K562 (cell line): Measurements from ENCODE around the gene METAP1D. TPM values are rescaled to one million over a fixed set of nuclear protein-coding genes. Genes with fewer than 3 reads are reported as not detected.
A peak's percentile ranks its signal among the peaks of the same experiment; 100 is the strongest.

Experiments used
- DEAF1 ChIP-seq: fragments of 450-650 bp; formaldehyde crosslinking; IDR thresholded peaks from 2 replicates; pipeline ENCODE4 v1.4.0; 2020; ENCODE audit warnings: mild to moderate bottlenecking, moderate library complexity
- ELF1 ChIP-seq: fragments of 200-800 bp; sonication (Bioruptor generic); IDR thresholded peaks from 2 replicates; pipeline ENCODE4 v1.6.1; 2016; ENCODE audit warnings: missing genetic modification characterization, missing compliant biosample characterization
- ESRRA ChIP-seq: fragments of 450-650 bp; IDR thresholded peaks from 2 replicates; pipeline ENCODE4 v1.6.1; 2014; ENCODE audit warnings: low read depth, mild to moderate bottlenecking, moderate library complexity, borderline replicate concordance
- GABPA ChIP-seq: fragments of 200-800 bp; sonication (Bioruptor generic); conservative IDR thresholded peaks from 2 replicates; pipeline ENCODE4 v1.6.1; 2016; ENCODE audit warnings: low read depth, missing genetic modification characterization, missing compliant biosample characterization
- ILF3 ChIP-seq: fragments of 450-650 bp; IDR thresholded peaks from 2 replicates; pipeline ENCODE4 v1.6.1; 2018; ENCODE audit warnings: antibody characterized with exemption, mild to moderate bottlenecking, moderate library complexity, borderline replicate concordance
- KLF10 ChIP-seq: fragments of 250-450 bp; sonication (Bioruptor Pico); IDR thresholded peaks from 2 replicates; pipeline ENCODE4 v1.6.1; 2021; ENCODE audit warnings: matching md5 sums
- MBD2 ChIP-seq: sonication (generic); IDR thresholded peaks from 2 replicates; pipeline ENCODE4 v1.6.1; 2016; ENCODE audit warnings: low read depth, borderline replicate concordance
- PTRF ChIP-seq: fragments of 450-650 bp; IDR thresholded peaks from 2 replicates; pipeline ENCODE4 v1.6.1; 2016; ENCODE audit warnings: mild to moderate bottlenecking, missing genetic modification characterization, missing compliant biosample characterization
- RBM25 ChIP-seq: fragments of 200-400 bp; formaldehyde crosslinking; IDR thresholded peaks from 2 replicates; pipeline ENCODE4 v1.6.1; 2018; ENCODE audit warnings: low read length, low read depth, moderate library complexity; ENCODE audit not compliant: severe bottlenecking
- TAF1 ChIP-seq: IDR thresholded peaks from 2 replicates; pipeline ENCODE4 v1.6.1; 2011; ENCODE audit warnings: mild to moderate bottlenecking, low read length, moderate library complexity; ENCODE audit not compliant: insufficient read depth, control insufficient read depth, severe bottlenecking; ENCODE audit errors: extremely low read depth
- TCF7L2 ChIP-seq: fragments of 150-350 bp; IDR thresholded peaks from 2 replicates; pipeline ENCODE4 v1.6.1; 2016; ENCODE audit warnings: low read depth, mild to moderate bottlenecking, low read length, moderate library complexity
- THAP7 ChIP-seq: fragments of 250-450 bp; sonication (Bioruptor Pico); IDR thresholded peaks from 2 replicates; pipeline ENCODE4 v1.5.0; 2021
- TSC22D4 ChIP-seq: fragments of 450-650 bp; IDR thresholded peaks from 2 replicates; pipeline ENCODE4 v1.6.1; 2016; ENCODE audit warnings: missing genetic modification characterization, missing biosample characterization, control low read depth
- TSHZ1 ChIP-seq: fragments of 250-450 bp; sonication (Bioruptor Pico); IDR thresholded peaks from 2 replicates; pipeline ENCODE4 v1.4.0; 2020; ENCODE audit warnings: mild to moderate bottlenecking, moderate library complexity
- ZNF384 ChIP-seq: IDR thresholded peaks from 2 replicates; pipeline ENCODE4 v1.6.1; 2012; ENCODE audit warnings: low read depth, low read length, improper control_type of control experiment
- ZNF395 ChIP-seq: fragments of 200-800 bp; sonication (Bioruptor generic); IDR thresholded peaks from 2 replicates; pipeline ENCODE4 v1.6.1; 2017; ENCODE audit warnings: missing genetic modification characterization, missing compliant biosample characterization
- ZNF764 ChIP-seq: fragments of 250-450 bp; sonication (Bioruptor Pico); IDR thresholded peaks from 2 replicates; pipeline ENCODE4 v1.4.0; 2020; ENCODE audit warnings: low read depth, mild to moderate bottlenecking, moderate library complexity
- polyA plus RNA-seq, 8 experiments: library from polyadenylated mRNA; depleted of rRNA in 4 of 8; stranded (reverse) in 5 of 8; unstranded in 3 of 8; fragments of >200 nt; fragmentation: Nextera tagmentation in 2 of 8; fragmentation: Illumina TruSeq in 1 of 8; extraction: Ambion mirVana in 2 of 8; extraction: Trizol in 1 of 8; gene quantifications; 2 replicates each; pipeline versions ENCODE4 v1.2.1 to v1.2.3, GENCODE V29; 2011 to 2014; ENCODE audit warnings: inconsistent platforms in 1 of 8, missing spikeins in 1 of 8
- total RNA-seq, 7 experiments: library from RNA; depleted of rRNA in 6 of 7; stranded (reverse); fragments of >200 nt in 6 of 7; fragmentation: Illumina TruSeq in 2 of 7; extraction: Trizol in 2 of 7; gene quantifications; 2 replicates each; pipeline versions ENCODE4 v1.2.1 to v1.2.3, GENCODE V29; 2011 to 2021; ENCODE audit warnings: low replicate concordance in 1 of 7

METAP1D gene
- total and polyA plus RNA-seq, 9 of the 15 experiments (the other 6 are each of a cell fraction or from before 2014, with no cell fraction given), result 8.0 to 23.4 (median 15.7) TPM

- TF ChIP-seq DEAF1 (CRISPR knock-in tag), result 0 out of 2 replicates have a peak, but pooled peaks have one; percentile 50
- no peak for TF ChIP-seq TCF7L2
- no peak for TF ChIP-seq ELF1 (tag)
- no peak; the same call in 1 of the 2 replicates for TF ChIP-seq GABPA (tag)
- no peak for TF ChIP-seq ZNF384
- TF ChIP-seq TSHZ1 (CRISPR knock-in tag), result no peak
- TF ChIP-seq ZNF395 (CRISPR knock-in tag), result peak; percentile 91
- no peak; the same call in 1 of the 2 replicates for TF ChIP-seq THAP7 (CRISPR knock-in tag)
- TF ChIP-seq RBM25, result no peak
- no peak; the same call in 1 of the 2 replicates for TF ChIP-seq ILF3
- 0 out of 2 replicates have a peak, but pooled peaks have one; percentile 31 for TF ChIP-seq KLF10
- TF ChIP-seq PTRF, result no peak
- TF ChIP-seq TAF1, result peak; percentile 56
- TF ChIP-seq TSC22D4 (tag), result no peak
- no peak for TF ChIP-seq MBD2
- TF ChIP-seq ESRRA, result peak; percentile 60; the same call in 1 of the 2 replicates
- TF ChIP-seq ZNF764 (CRISPR knock-in tag), result no peak
Observed at GRCh38 chr2:172098650-172099471, 99.1 kb downstream of the METAP1D start (continued).
